Naive B cell (primary cell): ENCODE data around the gene HSF2BP. TPM values are rescaled to one million over a fixed set of nuclear protein-coding genes. Genes with fewer than 3 reads are reported as not detected.
"Not testable (repeated sequence)": the region's sequence is repeated elsewhere in the genome, so short reads cannot be mapped to it uniquely, and the experiment has no call there.

Source experiments
- ATAC-seq, 2 donors: fragments of 150-1000 bp; cut with Tn5 transposase; 2 replicates each; pipeline ENCODE4 v1.10.0; 2021; ENCODE audit warnings: low read depth in 2 of 2, mild to moderate bottlenecking in 2 of 2, moderate library complexity in 2 of 2
- DNase-seq: peaks from one replicate; pipeline ENCODE4 v3.0.0; 2022
- H3K27ac Mint-ChIP-seq, 6 donors: one replicate each; pipeline ENCODE4 v1.8.0; 2020 to 2022; ENCODE audit warnings: mild to moderate bottlenecking in 6 of 6, mixed read lengths in 6 of 6, moderate library complexity in 5 of 6, inconsistent platforms in 2 of 6
- H3K27me3 Mint-ChIP-seq, 3 donors: one replicate each; pipeline ENCODE4 v1.8.0; 2021 to 2022; ENCODE audit warnings: mixed read lengths in 3 of 3, mild to moderate bottlenecking in 1 of 3
- H3K36me3 Mint-ChIP-seq, 2 donors: one replicate each; pipeline ENCODE4 v1.8.0; 2020 to 2022; ENCODE audit warnings: mixed read lengths in 2 of 2, inconsistent platforms in 1 of 2, mild to moderate bottlenecking in 1 of 2
- H3K4me1 Mint-ChIP-seq, 3 donors: one replicate each; pipeline ENCODE4 v1.8.0; 2020 to 2022; ENCODE audit warnings: mixed read lengths in 3 of 3, inconsistent platforms in 1 of 3, mild to moderate bottlenecking in 1 of 3, moderate library complexity in 1 of 3
- H3K4me3 Mint-ChIP-seq, 8 donors: one replicate each; pipeline ENCODE4 v1.8.0; 2020 to 2022; ENCODE audit warnings: mild to moderate bottlenecking in 8 of 8, mixed read lengths in 8 of 8, moderate library complexity in 8 of 8, inconsistent platforms in 2 of 8
- H3K9me3 Mint-ChIP-seq, 7 donors: one replicate each; pipeline ENCODE4 v1.8.0; 2020 to 2022; ENCODE audit warnings: mixed read lengths in 7 of 7, mild to moderate bottlenecking in 5 of 7, inconsistent platforms in 2 of 7, moderate library complexity in 1 of 7
- polyA plus RNA-seq, 6 donors: library from polyadenylated mRNA; unstranded; fragments of 300-500 nt; fragmentation: Illumina TruSeq; gene quantifications; one replicate each; pipeline ENCODE4 v1.2.3, GENCODE V29; 2021; ENCODE audit warnings: low read depth in 6 of 6

The HSF2BP gene
- polyA plus RNA-seq, 6 donors from 2014 or later = 0.13 to 1.2 (median 0.49) TPM; not detected in 2

GRCh38 chr21:43522495-43523131, 136.7 kb downstream of the HSF2BP start:
- not testable (repeated sequence) for H3K36me3 Mint-ChIP-seq, ATAC-seq, H3K4me1 Mint-ChIP-seq, H3K9me3 Mint-ChIP-seq, H3K27ac Mint-ChIP-seq, H3K27me3 Mint-ChIP-seq, H3K4me3 Mint-ChIP-seq, DNase-seq

GRCh38 chr21:43517701-43518100, 141.6 kb downstream of the HSF2BP start:
- not testable (repeated sequence) for H3K27me3 Mint-ChIP-seq, ATAC-seq, H3K36me3 Mint-ChIP-seq, H3K4me3 Mint-ChIP-seq, H3K9me3 Mint-ChIP-seq, H3K4me1 Mint-ChIP-seq, DNase-seq, H3K27ac Mint-ChIP-seq

GRCh38 chr21:43516860-43517627, 142.2 kb downstream of the HSF2BP start:
- H3K4me3 Mint-ChIP-seq, H3K4me1 Mint-ChIP-seq, DNase-seq, H3K9me3 Mint-ChIP-seq, H3K36me3 Mint-ChIP-seq, ATAC-seq, H3K27ac Mint-ChIP-seq, H3K27me3 Mint-ChIP-seq: not testable (repeated sequence)

DNA sequence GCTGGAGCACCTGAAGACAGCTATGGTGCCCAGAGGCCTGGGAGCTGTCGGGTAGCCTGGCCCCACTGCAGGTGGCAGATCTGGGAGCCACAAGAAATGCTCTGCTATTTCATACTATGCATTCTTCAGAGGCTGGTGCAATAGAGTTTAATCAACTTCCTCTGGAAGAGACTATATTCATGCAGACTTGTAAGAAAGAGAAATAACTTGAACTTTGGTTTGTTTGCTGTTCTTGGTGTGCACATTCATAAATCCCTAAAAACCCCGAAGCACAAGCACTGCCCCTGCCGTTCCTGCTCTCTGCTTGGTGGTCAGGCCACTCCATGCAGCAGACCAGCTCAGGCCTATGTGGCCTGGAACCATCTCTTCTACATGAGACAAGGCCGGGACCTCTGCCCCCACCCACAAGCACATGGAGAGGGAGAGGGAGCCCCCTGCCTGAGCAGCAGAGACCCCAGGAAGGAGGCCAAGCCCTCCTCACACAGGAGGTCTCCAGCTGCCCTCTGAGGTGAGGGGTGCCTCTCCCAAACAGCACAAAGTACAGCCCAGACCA, 142.9 kb downstream of the HSF2BP start:
- not testable (repeated sequence) for DNase-seq, H3K27me3 Mint-ChIP-seq, H3K27ac Mint-ChIP-seq, H3K9me3 Mint-ChIP-seq, ATAC-seq, H3K4me3 Mint-ChIP-seq, H3K4me1 Mint-ChIP-seq, H3K36me3 Mint-ChIP-seq

DNA sequence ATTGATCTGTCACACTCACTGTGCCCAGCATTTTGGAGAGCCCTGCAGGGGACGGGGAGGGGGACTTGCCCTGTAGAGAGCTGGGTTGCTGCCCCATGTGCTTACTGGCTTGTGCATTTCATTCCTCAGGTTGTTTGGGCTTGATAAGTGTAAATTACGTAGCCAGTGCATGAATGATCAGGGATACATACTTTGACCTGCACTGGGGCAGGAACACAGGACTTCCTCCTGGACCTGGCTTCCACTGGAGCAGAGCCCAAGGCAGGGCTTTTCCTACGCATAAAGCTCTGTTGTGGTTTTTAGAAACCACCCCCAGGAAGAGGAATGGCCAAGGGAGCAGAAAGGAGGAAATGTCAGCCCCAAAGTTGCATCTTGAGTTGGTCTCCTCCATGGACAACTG, 144.5 kb downstream of the HSF2BP start:
- not testable (repeated sequence) for H3K4me1 Mint-ChIP-seq, DNase-seq, H3K4me3 Mint-ChIP-seq, H3K27ac Mint-ChIP-seq, ATAC-seq, H3K36me3 Mint-ChIP-seq, H3K9me3 Mint-ChIP-seq, H3K27me3 Mint-ChIP-seq

DNA sequence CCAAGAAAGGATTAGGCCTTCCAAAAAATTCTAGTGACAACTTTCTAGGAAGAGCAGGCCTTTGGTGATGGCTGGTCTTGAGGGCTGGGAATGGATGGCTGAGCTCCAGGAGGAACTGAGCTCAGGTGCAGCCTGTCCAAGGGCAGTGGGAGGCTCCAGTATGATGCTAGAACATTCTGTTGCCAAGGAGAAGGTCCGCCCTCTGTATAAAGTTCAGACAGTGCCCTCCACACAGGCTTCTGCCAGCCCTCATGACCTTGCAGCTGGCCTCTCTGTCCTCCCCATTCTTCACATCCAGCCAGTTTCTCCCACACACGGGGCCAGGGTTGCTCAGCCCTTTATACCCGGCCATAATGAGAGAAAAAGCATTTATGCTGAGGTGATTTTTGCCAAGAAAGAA, 146.3 kb downstream of the HSF2BP start:
- not testable (repeated sequence) for ATAC-seq, H3K27me3 Mint-ChIP-seq, H3K9me3 Mint-ChIP-seq, H3K27ac Mint-ChIP-seq, H3K4me3 Mint-ChIP-seq, DNase-seq, H3K36me3 Mint-ChIP-seq, H3K4me1 Mint-ChIP-seq

GRCh38 chr21:43511209-43511608, 148.1 kb downstream of the HSF2BP start:
- H3K27me3 Mint-ChIP-seq, ATAC-seq, DNase-seq, H3K27ac Mint-ChIP-seq, H3K9me3 Mint-ChIP-seq, H3K4me1 Mint-ChIP-seq, H3K4me3 Mint-ChIP-seq, H3K36me3 Mint-ChIP-seq: not testable (repeated sequence)

- H3K9me3 Mint-ChIP-seq, H3K27me3 Mint-ChIP-seq, DNase-seq, ATAC-seq, H3K27ac Mint-ChIP-seq, H3K4me1 Mint-ChIP-seq, H3K36me3 Mint-ChIP-seq, H3K4me3 Mint-ChIP-seq: not testable (repeated sequence)
These were observed 148.6 kb downstream of the HSF2BP start for GRCh38 chr21:43510669-43511068.

- H3K9me3 Mint-ChIP-seq, DNase-seq, H3K27ac Mint-ChIP-seq, H3K27me3 Mint-ChIP-seq, ATAC-seq, H3K4me1 Mint-ChIP-seq, H3K4me3 Mint-ChIP-seq, H3K36me3 Mint-ChIP-seq: not testable (repeated sequence)
These were observed 155.4 kb downstream of the HSF2BP start for GRCh38 chr21:43503892-43504291.

DNA sequence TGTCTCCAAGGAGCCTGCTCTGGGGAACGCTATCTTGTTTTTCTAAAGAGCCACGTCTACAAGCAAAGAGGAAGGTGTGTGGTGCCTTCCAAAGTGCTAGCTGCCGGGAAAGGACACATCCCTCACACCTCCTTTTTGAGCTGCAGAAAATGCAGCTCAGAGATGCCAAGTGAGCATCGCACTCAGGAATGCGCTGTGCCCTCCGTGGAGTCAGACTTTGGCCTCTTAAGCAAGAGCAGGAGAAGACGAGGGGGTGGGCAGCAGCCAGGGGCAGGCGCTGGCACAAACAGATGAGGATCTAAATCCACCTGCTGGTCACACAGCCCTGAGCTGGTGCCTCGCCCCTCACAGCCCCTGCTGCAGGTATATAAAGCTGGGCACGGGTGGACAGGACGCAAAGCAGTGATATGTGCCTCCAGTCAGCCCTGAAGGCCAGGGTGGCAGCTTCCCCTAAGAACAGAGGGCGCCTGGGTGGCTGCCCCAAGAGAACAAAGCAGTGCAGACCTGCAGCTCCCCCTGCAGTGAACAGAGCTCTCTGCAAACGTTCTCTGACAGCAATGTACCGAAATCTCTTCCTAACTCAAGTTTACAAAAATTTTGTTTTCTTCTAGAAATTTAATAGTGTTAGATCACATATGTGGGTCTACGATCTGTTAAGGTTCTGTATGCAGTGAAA, 156.1 kb downstream of the HSF2BP start:
- DNase-seq, H3K4me1 Mint-ChIP-seq, H3K27ac Mint-ChIP-seq, H3K4me3 Mint-ChIP-seq, H3K9me3 Mint-ChIP-seq, H3K27me3 Mint-ChIP-seq, H3K36me3 Mint-ChIP-seq: not testable (repeated sequence)
- peak; percentile 71 for ATAC-seq

DNA sequence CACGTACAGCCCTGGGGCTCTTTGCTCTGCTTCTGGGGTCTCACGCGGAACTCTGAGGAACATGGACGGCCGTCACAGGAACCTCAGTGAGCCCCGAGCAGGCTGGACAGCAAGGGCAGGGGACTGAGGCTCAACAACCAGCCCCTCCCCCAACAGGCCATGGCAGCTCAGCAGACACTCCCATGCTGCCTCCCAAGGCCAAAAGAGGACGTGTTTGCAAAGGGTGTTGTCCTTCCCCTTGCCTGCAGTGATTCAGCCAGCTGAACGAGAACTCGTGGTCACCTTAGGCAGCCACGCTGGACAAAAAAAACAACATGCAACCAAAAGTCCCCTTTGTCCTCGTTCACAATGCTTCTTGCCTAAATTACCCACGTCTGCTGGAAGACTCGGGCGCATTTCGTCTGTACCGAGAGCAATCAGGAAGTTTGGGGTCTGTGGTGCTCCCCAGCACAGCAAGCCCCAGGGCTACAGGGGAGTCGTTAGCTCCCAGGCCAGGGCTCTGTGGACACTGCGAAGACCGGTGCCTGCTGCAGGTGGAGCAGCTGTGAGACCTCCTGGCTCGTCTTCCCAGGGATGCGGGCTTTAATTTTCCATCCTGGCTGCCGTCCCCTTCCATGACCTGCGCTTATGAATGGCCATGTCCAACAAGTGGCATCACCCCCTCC, 156.7 kb downstream of the HSF2BP start:
- not testable (repeated sequence) for ATAC-seq, H3K4me3 Mint-ChIP-seq, H3K4me1 Mint-ChIP-seq, H3K27me3 Mint-ChIP-seq, H3K36me3 Mint-ChIP-seq, H3K9me3 Mint-ChIP-seq, H3K27ac Mint-ChIP-seq, DNase-seq

- H3K4me3 Mint-ChIP-seq, H3K4me1 Mint-ChIP-seq, H3K9me3 Mint-ChIP-seq, H3K27ac Mint-ChIP-seq, H3K36me3 Mint-ChIP-seq, DNase-seq, ATAC-seq, H3K27me3 Mint-ChIP-seq: not testable (repeated sequence)
These were observed 160.4 kb downstream of the HSF2BP start for GRCh38 chr21:43498924-43499323.

GRCh38 chr21:43498065-43498464, 161.2 kb downstream of the HSF2BP start:
- not testable (repeated sequence) for ATAC-seq, H3K27ac Mint-ChIP-seq, H3K9me3 Mint-ChIP-seq, H3K4me3 Mint-ChIP-seq, H3K4me1 Mint-ChIP-seq, H3K36me3 Mint-ChIP-seq, DNase-seq, H3K27me3 Mint-ChIP-seq
